HG03135 (cell line): ENCODE measurements around the gene NSD1.
"Not testable (repeated sequence)": the region's sequence is repeated elsewhere in the genome, so short reads cannot be mapped to it uniquely, and the experiment has no call there.

Source experiments
- ATAC-seq: cut with Tn5 transposase; IDR thresholded peaks from one replicate; pipeline ENCODE4 v1.9.1; 2021; ENCODE audit warnings: mild to moderate bottlenecking, moderate library complexity; ENCODE audit not compliant: unreplicated experiment

The NSD1 gene

GRCh38 chr5:177338251-177339106 is 204.9 kb downstream of the NSD1 start:
- no peak for ATAC-seq

- ATAC-seq: no peak
Observed at GRCh38 chr5:177339107-177339638, 205.6 kb downstream of the NSD1 start.

GRCh38 chr5:177343000-177343399 is 209.4 kb downstream of the NSD1 start:
- ATAC-seq: not testable (repeated sequence)

GRCh38 chr5:177343777-177344176 is 210.2 kb downstream of the NSD1 start:
- no peak for ATAC-seq

GRCh38 chr5:177344891-177345290 is 211.3 kb downstream of the NSD1 start:
- ATAC-seq: no peak

- ATAC-seq: no peak
Observed at GRCh38 chr5:177346820-177347219, 213.2 kb downstream of the NSD1 start.

GRCh38 chr5:177347699-177348098 is 214.1 kb downstream of the NSD1 start:
- ATAC-seq: no peak

- ATAC-seq: no peak
Observed at GRCh38 chr5:177349362-177349647, 215.7 kb downstream of the NSD1 start.

- no peak for ATAC-seq
Observed at GRCh38 chr5:177349762-177350161, 216.2 kb downstream of the NSD1 start.
